Neuronal stem cell (in vitro differentiated cells): ENCODE measurements around the gene CKAP5.

Experiments used
- DNase-seq: peaks from one replicate; pipeline ENCODE4 v3.0.0-alpha.2; 2013; ENCODE audit warnings: low spot score
- H2AFZ ChIP-seq: one replicate; pipeline ENCODE4 v1.6.1; 2013; ENCODE audit warnings: mild to moderate bottlenecking, low read length, inconsistent platforms
- H2AK5ac ChIP-seq: 2 replicates; pipeline ENCODE4 v1.6.1; 2013; ENCODE audit warnings: low read depth, mild to moderate bottlenecking, inconsistent platforms, low read length, moderate library complexity, mixed read lengths
- H2BK120ac ChIP-seq: 2 replicates; pipeline ENCODE4 v1.6.1; 2013; ENCODE audit warnings: low read depth, mild to moderate bottlenecking, inconsistent platforms, low read length, moderate library complexity, mixed read lengths
- H2BK12ac ChIP-seq: one replicate; pipeline ENCODE4 v1.6.1; 2013; ENCODE audit warnings: low read length, inconsistent platforms
- H2BK15ac ChIP-seq: 2 replicates; pipeline ENCODE4 v1.6.1; 2013; ENCODE audit warnings: mild to moderate bottlenecking, low read length, inconsistent platforms, mixed read lengths
- H2BK5ac ChIP-seq: one replicate; pipeline ENCODE4 v1.6.1; 2013; ENCODE audit warnings: inconsistent platforms, mild to moderate bottlenecking, low read length, moderate library complexity
- H3K14ac ChIP-seq: one replicate; pipeline ENCODE4 v1.6.1; 2013; ENCODE audit warnings: low read length, inconsistent platforms
- H3K18ac ChIP-seq: 2 replicates; pipeline ENCODE4 v1.6.1; 2013; ENCODE audit warnings: low read length, inconsistent platforms
- H3K23ac ChIP-seq: 2 replicates; pipeline ENCODE4 v1.6.1; 2013; ENCODE audit warnings: low read depth, mild to moderate bottlenecking, mixed read lengths, low read length, inconsistent platforms; ENCODE audit not compliant: poor library complexity
- H3K27ac ChIP-seq: replicated peaks from 3 replicates; pipeline ENCODE4 v1.5.1; 2013; ENCODE audit warnings: low read length, inconsistent platforms
- H3K27me3 ChIP-seq, 3 experiments: 2 replicates each; pipeline ENCODE4 v1.6.1; 2013; ENCODE audit warnings: low read length in 3 of 3, mild to moderate bottlenecking in 2 of 3, inconsistent platforms in 1 of 3, low read depth in 1 of 3, mixed read lengths in 1 of 3, moderate library complexity in 1 of 3; ENCODE audit not compliant: control insufficient read depth in 3 of 3, insufficient read depth in 3 of 3
- H3K36me3 ChIP-seq, 2 donors: replicated peaks in 1 of 2; 2 replicates each; pipeline ENCODE4 v1.6.1; 2013; ENCODE audit warnings: low read length in 2 of 2; ENCODE audit not compliant: control insufficient read depth in 2 of 2, insufficient read depth in 2 of 2
- H3K4ac ChIP-seq: 2 replicates; pipeline ENCODE4 v1.6.1; 2013; ENCODE audit warnings: inconsistent platforms, mild to moderate bottlenecking, low read length, moderate library complexity
- H3K4me1 ChIP-seq, 2 donors: 1 replicate in 1 of 2; 2 replicates in 1 of 2; pipeline ENCODE4 v1.6.1; 2013; ENCODE audit warnings: low read length in 2 of 2, low read depth in 1 of 2; ENCODE audit not compliant: control insufficient read depth in 2 of 2, insufficient read depth in 1 of 2
- H3K4me2 ChIP-seq: one replicate; pipeline ENCODE4 v1.6.1; 2013; ENCODE audit warnings: mild to moderate bottlenecking, low read length, inconsistent platforms; ENCODE audit not compliant: insufficient read depth, poor library complexity, severe bottlenecking
- H3K4me3 ChIP-seq, 2 donors: 2 replicates each; pipeline ENCODE4 v1.5.1; 2013; ENCODE audit warnings: low read length in 2 of 2, mild to moderate bottlenecking in 2 of 2, inconsistent platforms in 1 of 2, moderate library complexity in 1 of 2
- H3K79me1 ChIP-seq: one replicate; pipeline ENCODE4 v1.6.1; 2013; ENCODE audit warnings: low read depth, mild to moderate bottlenecking, inconsistent platforms, low read length, moderate library complexity
- H3K9ac ChIP-seq: one replicate; pipeline ENCODE4 v1.6.1; 2013; ENCODE audit warnings: mild to moderate bottlenecking, low read depth, low read length, inconsistent platforms; ENCODE audit not compliant: poor library complexity
- H3K9me3 ChIP-seq, 2 donors: replicated peaks in 1 of 2; 2 replicates each; pipeline versions ENCODE3 to v1.6.1; 2013; ENCODE audit warnings: low read length in 2 of 2, mild to moderate bottlenecking in 2 of 2, inconsistent platforms in 1 of 2, low read depth in 1 of 2, mixed read lengths in 1 of 2, moderate library complexity in 1 of 2; ENCODE audit not compliant: control insufficient read depth in 2 of 2, insufficient read depth in 1 of 2
- H4K8ac ChIP-seq: one replicate; pipeline ENCODE4 v1.6.1; 2013; ENCODE audit warnings: low read depth, mild to moderate bottlenecking, inconsistent platforms, low read length, moderate library complexity
- H4K91ac ChIP-seq: one replicate; pipeline ENCODE4 v1.6.1; 2013; ENCODE audit warnings: low read length, low read depth, mild to moderate bottlenecking, inconsistent platforms; ENCODE audit not compliant: poor library complexity
- WGBS, 2 donors: extraction: QIAGEN DNeasy Blood & Tissue Kit; methylation state at CpG; one replicate each; pipeline ENCODE4 v1.1.7; 2013; ENCODE audit warnings: missing lambda C conversion rate in 2 of 2, mixed read lengths in 1 of 2; ENCODE audit not compliant: insufficient read length in 2 of 2, insufficient replicate concordance in 1 of 2; ENCODE audit errors: extremely low coverage in 2 of 2; 5-methylcytosine and 5-hydroxymethylcytosine counted together

Gene CKAP5

GRCh38 chr11:46724088-46724487 lies 122.0 kb downstream of the CKAP5 start:
- Histone ChIP-seq H3K4ac (no peak overlapping the region), H2AFZ (peak overlapping the region; percentile 86), H3K9ac (no peak overlapping the region), H3K36me3 (no peaks in the 10 kb centered on the region), H4K91ac (no peak overlapping the region), H2BK5ac (no peak overlapping the region), H3K23ac (no peak overlapping the region), H2BK120ac (no peak overlapping the region), H3K4me2 (no peak overlapping the region), H3K79me1 (no peaks in the 10 kb centered on the region), H2BK12ac (no peak overlapping the region), H3K4me3 (peak overlapping the region in 1 of 2 donors; percentile 11), H2AK5ac (no peak overlapping the region), H3K27ac (no peak overlapping the region), H3K18ac (no peak overlapping the region), H3K14ac (no peak overlapping the region), H3K27me3 (no peaks in the 10 kb centered on the region), H3K4me1 (peaks cover 4 to 7% of the 10 kb centered on the region in 2 donors), H2BK15ac (no peak overlapping the region), H4K8ac (no peak overlapping the region), H3K9me3 (peaks cover 0 to 4% of the 10 kb centered on the region in 2 donors)
- WGBS, 2 donors = no CpG with 5 or more reads among the region's 8 CpGs
- DNase-seq = no peak

GRCh38 chr11:46723359-46723680 lies 122.8 kb downstream of the CKAP5 start:
- Histone ChIP-seq H3K9ac (no peak overlapping the region), H2BK15ac (no peak overlapping the region), H3K18ac (no peak overlapping the region), H2BK12ac (no peak overlapping the region), H3K4ac (no peak overlapping the region), H4K8ac (no peak overlapping the region), H2AFZ (no peak overlapping the region), H3K27ac (no peak overlapping the region), H3K9me3 (peaks cover 0 to 4% of the 10 kb centered on the region in 2 donors), H2BK5ac (no peak overlapping the region), H3K4me1 (peaks cover 4 to 10% of the 10 kb centered on the region in 2 donors), H4K91ac (no peak overlapping the region), H3K4me2 (no peak overlapping the region), H3K27me3 (no peaks in the 10 kb centered on the region), H2AK5ac (no peak overlapping the region), H3K4me3 (no peak overlapping the region), H3K79me1 (no peaks in the 10 kb centered on the region), H2BK120ac (no peak overlapping the region), H3K23ac (no peak overlapping the region), H3K36me3 (no peaks in the 10 kb centered on the region), H3K14ac (peak overlapping the region; percentile 63)
- no peak for DNase-seq
- WGBS, 2 donors = no CpG with 5 or more reads among the region's 8 CpGs

GRCh38 chr11:46722566-46723358 lies 123.3 kb downstream of the CKAP5 start:
- H3K23ac ChIP-seq = no peak overlapping the region
- H2BK15ac ChIP-seq = no peak overlapping the region
- H3K27ac ChIP-seq = no peak overlapping the region
- H3K18ac ChIP-seq = no peak overlapping the region
- no peak overlapping the region for H2AFZ ChIP-seq
- no peak for DNase-seq
- no peak overlapping the region for H4K91ac ChIP-seq
- no peak overlapping the region for H3K9ac ChIP-seq
- no peak overlapping the region for H2BK120ac ChIP-seq
- no peaks in the 10 kb centered on the region for H3K79me1 ChIP-seq
- no peak overlapping the region for H4K8ac ChIP-seq
- H3K4me2 ChIP-seq = no peak overlapping the region
- no peaks in the 10 kb centered on the region for H3K36me3 ChIP-seq
- H2BK12ac ChIP-seq = no peak overlapping the region
- H3K27me3 ChIP-seq = no peaks in the 10 kb centered on the region
- H3K4me1 ChIP-seq = peaks cover 4 to 13% of the 10 kb centered on the region in 2 donors
- no peak overlapping the region for H3K4ac ChIP-seq
- H2BK5ac ChIP-seq = no peak overlapping the region
- WGBS, 2 donors = no CpG with 5 or more reads among the region's 11 CpGs
- H3K14ac ChIP-seq = peak overlapping the region; percentile 63
- H3K4me3 ChIP-seq = no peak overlapping the region
- no peak overlapping the region for H2AK5ac ChIP-seq
- peaks cover 0 to 4% of the 10 kb centered on the region in 2 donors for H3K9me3 ChIP-seq

GRCh38 chr11:46721286-46721685 lies 124.8 kb downstream of the CKAP5 start:
- Histone ChIP-seq H3K4me1 (peaks cover 4 to 13% of the 10 kb centered on the region in 2 donors), H4K8ac (no peak overlapping the region), H3K18ac (peak overlapping the region; percentile 9), H3K79me1 (no peaks in the 10 kb centered on the region), H3K27ac (no peak overlapping the region), H3K14ac (no peak overlapping the region), H3K27me3 (no peaks in the 10 kb centered on the region), H4K91ac (no peak overlapping the region), H3K4ac (no peak overlapping the region), H2BK15ac (no peak overlapping the region), H2BK5ac (no peak overlapping the region), H2AK5ac (no peak overlapping the region), H3K4me3 (no peak overlapping the region), H3K23ac (no peak overlapping the region), H3K9ac (no peak overlapping the region), H3K36me3 (no peaks in the 10 kb centered on the region), H3K9me3 (peaks cover 0 to 4% of the 10 kb centered on the region in 2 donors), H2BK120ac (no peak overlapping the region), H3K4me2 (no peak overlapping the region), H2AFZ (no peak overlapping the region), H2BK12ac (no peak overlapping the region)
- WGBS, 2 donors = no CpG with 5 or more reads among the region's 6 CpGs
- no peak for DNase-seq
